ENCODE results near the gene PHF14.

- TF ChIP-seq POLR2AphosphoS5 (IDR thresholded peaks at IDR 0.05; ENCODE audit: low read depth, low read length) (no peak), POLR2A (IDR thresholded peaks at IDR 0.05; ENCODE audit: low read depth, low read length) (no peak)
Observed at GRCh38 chr7:11192506-11192905, 218.8 kb downstream of the PHF14 start.

Measured in GM12892 (cell line).